Astrocyte (in vitro differentiated cells and primary cell): ENCODE data around the gene POU5F1.

Source experiments
- CTCF ChIP-seq: IDR thresholded peaks from 2 replicates; pipeline ENCODE4 v1.5.1; 2011; ENCODE audit warnings: low read depth, mild to moderate bottlenecking, inconsistent platforms, low read length, moderate library complexity; ENCODE audit not compliant: insufficient read depth
- EZH2 ChIP-seq: IDR thresholded peaks from 2 replicates; pipeline ENCODE4 v1.6.1; 2012; ENCODE audit warnings: mild to moderate bottlenecking, low read length, inconsistent platforms; ENCODE audit not compliant: insufficient read depth

- TF ChIP-seq CTCF = no peak
- TF ChIP-seq EZH2 = no peak
Observed at GRCh38 chr6:31194061-31194834, 23.8 kb upstream of the POU5F1 start.
